Brain pericyte (primary cell): ENCODE results near the gene MBOAT2.
"Not testable (repeated sequence)": the region's sequence is repeated elsewhere in the genome, so short reads cannot be mapped to it uniquely, and the experiment has no call there.

Experiments used
- DNase-seq: peaks from one replicate; pipeline ENCODE4 v3.0.0-alpha.2; 2012; ENCODE audit warnings: low read depth, low spot score

Gene MBOAT2

DNA sequence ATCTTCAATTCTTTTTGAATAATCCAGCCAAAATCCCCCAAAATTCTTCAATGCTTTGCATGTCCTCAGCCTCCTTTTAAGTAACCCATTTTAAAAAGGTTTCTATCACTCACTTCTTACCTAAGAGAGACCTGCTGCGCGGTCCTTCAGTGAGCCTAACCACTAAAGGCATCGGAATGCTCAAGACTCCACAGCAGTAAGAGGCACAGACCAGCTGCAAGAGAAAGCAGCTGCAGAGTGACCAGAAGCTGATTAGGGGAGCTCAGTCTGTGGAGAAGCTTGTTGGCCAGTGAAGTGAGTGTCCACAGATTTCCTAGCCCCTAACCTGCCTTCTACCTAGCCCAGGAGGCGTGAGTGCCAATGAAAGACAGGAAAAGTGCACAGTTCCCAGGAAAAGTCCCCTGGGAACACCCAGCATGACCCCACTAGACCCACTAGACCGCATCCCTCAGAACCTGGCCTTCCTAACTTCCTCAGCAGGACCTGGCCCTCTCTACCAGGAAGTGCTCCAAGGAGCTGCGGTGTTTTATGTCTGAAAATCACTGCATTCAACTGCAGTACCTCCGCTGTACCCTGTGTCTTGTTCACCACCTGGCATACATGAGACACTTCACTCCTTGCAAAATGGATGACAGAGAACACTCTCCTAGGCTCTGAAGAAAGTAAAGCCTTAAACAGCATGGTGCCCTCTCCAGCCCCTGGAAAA lies 10.1 kb downstream of the MBOAT2 start:
- DNase-seq, result no peak

DNA sequence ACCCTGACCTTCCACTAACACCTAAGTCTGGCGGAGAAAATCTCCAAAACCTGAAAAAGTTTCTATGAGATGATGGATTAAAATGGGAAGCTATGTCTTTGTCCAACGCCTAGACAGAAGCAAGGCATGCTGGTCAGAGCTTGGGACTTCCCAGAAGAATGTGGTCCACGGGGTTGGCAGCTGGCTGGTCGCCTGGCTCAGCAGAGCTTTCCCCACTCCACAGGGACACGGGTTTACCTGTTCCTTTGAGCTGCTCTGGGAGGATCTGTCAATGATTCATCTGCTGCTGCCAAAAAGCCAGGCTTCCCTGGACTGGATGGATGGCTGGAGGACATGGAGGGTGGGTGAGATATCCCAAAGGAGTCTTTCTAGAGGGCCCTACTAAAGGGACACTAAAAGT lies 10.8 kb downstream of the MBOAT2 start:
- no peak for DNase-seq

DNA sequence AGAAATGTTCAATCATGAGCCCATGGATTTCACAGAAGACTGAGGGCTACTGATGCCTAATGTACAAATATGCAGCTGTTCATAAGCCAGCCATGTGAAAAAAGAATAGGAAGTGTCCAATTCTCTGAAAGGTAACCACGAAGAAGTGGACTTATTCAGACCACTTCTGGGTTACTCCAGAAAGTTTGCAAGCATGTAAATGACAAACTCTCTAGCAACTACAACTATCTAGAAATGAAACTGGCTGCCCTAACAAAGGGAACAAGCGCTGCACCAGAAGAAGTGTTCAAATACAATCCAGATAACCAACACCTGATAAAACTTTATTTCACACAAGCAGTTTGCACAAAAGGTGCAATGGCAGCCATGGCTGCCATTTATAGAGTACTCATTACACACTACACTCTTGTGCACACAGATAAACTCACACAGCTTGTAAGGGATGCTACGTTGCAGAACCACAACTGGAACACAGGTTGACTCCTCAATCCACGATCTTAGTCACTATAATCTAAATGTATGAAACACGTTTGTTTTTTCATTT lies 13.9 kb downstream of the MBOAT2 start:
- no peak for DNase-seq

DNA sequence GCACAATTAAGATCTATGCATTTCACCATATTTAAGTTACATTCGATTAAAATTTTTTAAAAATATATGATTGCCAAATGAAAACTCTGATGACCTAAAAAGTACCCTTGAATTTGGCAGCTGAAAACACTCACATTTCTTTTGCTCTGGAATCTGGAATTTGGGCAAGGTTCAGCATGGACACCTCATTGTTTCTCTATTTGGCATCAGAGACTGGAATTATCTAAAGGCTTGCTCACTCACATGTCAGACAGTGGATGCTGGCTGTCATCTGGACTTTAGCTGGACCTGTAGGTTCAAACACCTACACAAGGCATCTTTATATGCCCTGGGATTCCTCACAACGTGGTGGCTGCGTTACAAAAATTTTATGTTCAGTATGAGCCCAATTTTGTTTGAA lies 16.1 kb downstream of the MBOAT2 start:
- DNase-seq, result no peak

DNA sequence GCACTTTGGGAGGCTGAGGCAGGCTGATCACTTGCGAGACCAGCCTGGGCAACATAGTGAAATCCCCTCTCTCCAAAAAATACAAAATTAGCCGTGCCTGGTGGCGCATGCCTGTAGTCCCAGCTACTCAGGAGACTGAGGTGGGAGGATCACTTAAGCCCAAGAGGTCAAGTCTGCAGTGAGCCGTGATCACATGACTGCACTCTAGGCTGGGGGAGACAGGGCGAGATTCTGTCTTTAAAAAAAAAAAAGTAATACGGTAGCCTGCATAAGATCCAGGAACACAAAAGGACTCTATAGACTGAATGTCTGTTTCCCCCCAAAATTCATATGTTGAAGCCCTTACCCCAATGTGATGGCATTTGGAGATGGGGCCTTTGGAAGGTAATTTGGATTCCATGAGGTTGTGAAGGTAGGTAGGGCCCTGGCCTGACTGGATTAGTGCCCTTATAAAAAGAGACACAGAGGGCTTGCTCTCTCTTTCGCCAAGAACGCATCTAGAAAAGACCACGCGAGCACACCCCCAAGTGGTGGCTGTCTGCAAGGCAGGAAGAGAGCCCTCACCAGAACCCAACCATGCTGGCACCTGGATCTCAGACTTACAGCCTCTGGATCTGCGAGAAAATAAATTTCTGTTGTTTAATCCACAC lies 17.0 kb downstream of the MBOAT2 start:
- no peak for DNase-seq

DNA sequence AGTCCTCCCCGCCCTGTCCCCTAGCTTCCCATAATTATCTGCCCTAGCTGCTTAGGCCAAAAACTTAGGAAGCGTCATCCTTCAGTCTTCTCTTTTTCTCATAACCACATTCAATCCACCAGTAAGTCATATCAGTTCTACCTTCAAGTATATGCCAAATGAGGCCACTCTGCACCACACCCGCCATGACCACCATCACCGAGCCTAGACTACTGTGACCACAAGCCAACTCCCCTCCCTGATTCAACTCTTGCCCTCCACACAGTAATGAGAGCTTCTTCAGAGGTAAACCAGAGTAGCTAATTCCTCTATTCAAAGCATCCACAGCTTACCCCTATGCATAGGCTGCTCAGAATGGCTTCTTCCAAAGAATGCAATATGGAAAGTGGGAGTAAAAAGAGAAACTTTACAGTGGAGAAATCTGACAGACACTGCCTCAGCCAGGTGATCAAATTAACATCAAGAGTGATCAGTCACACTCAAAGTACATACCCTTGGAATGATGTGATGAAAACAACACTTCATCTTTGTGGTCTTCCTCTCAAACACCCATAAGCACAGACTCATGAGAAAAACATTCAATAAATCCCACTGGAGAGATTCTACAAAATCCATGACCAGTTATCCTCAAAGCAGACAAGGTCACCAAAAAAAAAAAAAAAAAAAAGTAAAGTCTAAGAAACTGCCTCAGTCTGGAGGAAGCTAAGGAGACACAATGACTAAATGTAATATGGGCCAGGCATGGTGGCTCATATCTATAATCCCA lies 17.7 kb downstream of the MBOAT2 start:
- no peak for DNase-seq

DNA sequence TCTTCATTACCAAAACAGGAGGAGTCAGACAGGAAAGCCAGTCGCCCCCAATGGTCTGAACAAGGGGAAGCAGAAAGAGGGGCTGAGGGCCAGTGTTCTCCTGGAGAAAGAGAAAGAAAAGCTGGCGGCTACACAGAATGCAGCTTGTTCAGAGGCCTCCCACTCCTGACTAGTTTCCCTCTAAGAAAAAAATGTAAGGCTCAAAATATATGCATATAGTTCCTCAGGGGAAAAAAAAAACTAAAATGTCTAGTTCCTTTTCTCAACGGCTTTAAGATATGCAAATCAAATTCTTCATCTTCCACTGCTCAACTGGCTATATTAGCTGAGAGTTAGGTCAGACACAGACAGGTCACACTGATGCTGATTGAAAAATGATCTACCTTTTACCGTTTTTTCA lies 18.6 kb downstream of the MBOAT2 start:
- DNase-seq, result no peak

DNA sequence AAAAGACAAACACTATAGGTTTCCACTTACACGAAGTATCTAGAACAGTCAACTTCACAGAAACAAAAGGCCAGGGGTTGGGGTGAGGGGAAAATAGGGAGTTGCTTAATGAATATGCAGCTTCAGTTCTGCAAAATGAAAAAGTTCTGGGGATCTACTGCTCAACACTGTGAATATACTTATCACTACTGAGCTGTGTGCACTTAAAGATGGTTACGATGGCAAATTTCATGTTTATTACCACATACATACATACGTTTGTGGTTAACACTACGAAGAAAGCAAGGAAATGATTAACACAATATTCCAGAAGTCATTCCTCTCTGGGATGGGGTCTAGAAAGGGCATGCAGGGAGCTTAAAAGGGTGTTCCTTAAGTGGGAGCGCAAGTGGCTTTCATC lies 19.3 kb downstream of the MBOAT2 start:
- DNase-seq, result no peak

DNA sequence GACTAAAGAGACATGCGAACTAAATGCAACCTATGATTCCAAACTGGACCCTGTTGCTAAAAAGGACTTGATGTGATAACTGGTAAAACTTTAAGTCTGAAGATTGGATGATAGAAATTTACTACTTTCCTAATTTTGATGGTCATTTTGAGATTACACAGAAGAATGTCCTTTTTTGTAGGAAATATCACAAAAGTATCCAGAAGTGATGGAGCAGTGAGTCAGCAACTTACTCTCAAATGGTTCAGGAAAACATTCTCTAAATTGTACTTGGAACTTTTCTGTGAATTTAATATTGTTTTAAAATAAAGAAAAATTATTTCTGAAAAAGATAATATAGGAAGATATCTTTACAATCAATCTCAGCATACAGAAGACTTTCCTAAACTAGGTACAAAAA lies 19.9 kb downstream of the MBOAT2 start:
- no peak for DNase-seq

DNA sequence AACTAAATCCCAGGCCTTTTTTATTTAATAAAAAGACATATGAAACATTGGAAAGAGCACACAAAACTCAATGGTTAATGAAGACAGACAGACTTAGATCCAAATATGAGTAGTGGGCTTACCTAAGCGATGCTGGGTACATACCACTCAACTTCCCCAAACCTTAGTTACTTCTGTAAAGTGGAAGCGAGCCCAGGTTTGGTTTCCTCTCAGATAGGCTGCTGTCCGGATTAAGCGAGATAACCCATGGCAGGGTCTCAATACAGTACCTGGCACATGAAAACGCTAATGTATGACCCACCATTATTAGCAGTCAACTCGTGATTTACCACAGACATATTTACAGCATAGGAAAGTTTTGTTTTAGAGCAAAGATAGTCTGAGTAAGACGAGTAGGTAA lies 21.6 kb downstream of the MBOAT2 start:
- DNase-seq, result no peak

DNA sequence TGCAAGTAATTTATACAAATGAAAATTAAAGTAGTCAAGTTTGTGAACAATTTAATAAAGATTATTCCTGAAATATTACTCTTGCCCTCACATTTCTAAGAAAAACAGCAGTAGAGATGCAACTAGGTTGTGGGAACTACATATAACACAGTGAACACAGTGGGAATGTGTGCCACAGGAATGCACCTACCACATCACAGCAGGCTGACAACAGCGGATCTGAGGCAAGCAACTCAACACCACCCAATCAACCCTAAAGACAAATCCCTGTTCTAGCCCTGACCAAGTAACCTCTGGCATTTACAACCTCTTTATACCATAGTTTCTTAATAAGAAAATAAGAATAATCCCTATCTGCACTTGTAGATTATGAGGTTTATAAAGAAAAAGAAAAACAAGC lies 23.4 kb downstream of the MBOAT2 start:
- peak; percentile 15 for DNase-seq

DNA sequence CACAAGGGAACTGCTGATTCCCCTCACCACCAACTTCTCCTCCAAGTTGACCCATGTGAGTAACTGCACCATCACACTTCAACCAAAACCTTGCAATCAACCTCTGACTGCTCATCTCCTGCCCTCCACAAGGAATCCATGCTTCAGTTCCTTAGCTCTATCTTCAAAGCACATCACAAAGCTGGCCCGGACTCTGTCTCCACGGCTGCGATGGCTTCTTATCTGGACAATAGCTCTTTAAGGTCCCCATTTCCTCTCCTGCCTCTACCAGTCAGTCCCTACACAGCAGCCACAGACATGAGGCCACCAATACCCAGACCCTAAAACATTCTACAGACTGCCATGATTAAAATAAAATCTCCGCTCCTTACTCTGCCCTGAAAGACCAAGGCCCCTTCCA lies 25.7 kb downstream of the MBOAT2 start:
- no peak for DNase-seq

DNA sequence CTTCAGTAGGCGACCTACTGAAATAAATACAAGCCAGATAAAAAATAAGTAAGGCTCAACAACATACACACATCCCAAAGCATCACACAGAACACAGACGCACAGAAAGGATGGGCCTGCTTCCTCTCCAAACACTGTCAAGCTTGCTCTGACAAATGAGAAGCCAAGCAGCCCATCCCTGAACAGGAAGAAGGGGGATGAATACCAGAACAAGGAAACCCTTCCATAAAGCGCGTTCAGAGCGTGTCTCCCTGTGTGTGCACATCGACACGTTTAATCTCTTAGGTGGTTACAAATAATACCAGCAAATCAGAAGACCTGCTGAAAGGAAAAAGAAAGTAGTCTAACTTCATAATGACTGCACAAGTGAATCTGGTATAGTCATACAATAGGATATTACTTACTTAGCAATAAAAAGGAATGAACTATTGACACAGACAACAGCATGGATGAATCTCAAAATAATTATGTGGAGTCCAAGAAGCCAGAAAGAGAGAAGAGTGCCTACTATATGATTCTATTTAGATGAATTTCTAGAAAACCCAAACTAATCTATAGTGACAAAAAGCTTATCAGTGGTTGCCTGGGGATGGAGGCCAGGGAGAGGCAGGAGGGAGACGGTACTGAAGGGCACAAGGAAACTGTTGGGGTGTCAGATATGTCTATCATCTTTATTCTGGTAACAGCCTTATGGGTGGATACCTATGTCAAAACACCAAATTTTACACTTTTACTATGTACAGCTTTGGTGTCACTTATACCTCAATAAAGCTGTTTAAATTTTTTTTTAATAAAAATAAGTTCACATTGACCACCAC lies 26.8 kb downstream of the MBOAT2 start:
- DNase-seq, result no peak

DNA sequence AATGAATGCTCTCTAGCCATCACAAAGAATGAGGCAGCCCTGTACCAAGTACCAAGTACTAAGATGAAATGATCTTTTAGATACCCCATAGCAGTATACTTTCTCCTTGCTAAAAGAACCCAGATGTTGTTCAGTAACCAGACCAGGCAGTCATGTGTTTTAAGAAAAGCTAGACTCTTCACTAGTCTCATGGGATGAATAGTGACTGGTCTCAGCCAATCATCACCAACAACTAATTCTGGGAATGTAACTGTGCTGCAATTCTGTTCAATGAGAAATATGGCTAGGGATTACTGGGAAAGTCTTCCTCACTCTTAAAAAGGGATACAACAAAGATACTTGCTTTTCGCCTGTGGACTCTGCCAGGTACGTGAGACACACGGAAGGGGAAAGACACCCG lies 29.5 kb downstream of the MBOAT2 start:
- DNase-seq, result no peak

DNA sequence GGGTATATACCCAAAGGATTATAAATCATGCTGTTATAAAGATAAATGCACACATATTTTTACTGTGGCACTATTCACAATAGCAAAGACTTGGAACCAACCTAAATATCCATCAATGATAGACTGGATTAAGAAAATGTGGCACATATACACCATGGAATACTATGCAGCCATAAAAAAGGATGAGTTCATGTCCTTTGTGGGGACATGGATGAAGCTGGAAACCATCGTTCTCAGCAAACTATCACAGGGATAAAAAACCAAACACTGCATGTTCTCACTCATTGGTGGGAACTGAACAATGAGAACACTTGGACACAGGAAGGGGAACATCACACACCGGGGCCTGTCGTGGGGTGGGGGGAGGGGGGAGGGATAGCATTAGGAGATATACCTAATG lies 30.5 kb downstream of the MBOAT2 start:
- not testable (repeated sequence) for DNase-seq

DNA sequence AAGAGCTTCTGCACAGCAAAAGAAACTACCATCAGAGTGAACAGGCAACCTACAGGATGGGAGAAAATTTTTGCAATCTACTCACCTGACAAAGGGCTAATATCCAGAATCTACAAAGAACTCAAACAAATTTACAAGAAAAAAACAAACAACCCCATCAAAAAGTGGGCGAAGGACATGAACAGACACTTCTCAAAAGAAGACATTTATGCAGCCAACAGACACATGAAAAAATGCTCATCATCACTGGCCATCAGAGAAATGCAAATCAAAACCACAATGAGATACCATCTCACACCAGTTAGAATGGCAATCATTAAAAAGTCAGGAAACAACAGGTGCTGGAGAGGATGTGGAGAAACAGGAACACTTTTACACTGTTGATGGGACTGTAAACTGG lies 30.9 kb downstream of the MBOAT2 start:
- not testable (repeated sequence) for DNase-seq

DNA sequence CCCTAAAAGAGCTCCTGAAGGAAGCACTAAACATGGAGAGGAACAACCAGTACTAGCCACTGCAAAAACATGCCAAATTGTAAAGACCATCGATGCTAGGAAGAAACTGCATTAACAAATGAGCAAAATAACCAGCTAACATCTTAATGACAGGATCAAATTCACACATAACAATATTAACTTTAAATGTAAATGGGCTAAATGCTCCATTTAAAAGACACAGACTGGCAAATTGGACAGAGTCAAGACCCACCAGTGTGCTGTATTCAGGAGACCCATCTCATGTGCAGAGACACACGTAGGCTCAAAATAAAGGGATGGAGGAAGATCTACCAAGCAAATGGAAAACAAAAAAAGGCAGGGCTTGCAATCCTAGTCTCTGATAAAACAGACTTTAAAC lies 34.1 kb downstream of the MBOAT2 start:
- DNase-seq, result not testable (repeated sequence)

DNA sequence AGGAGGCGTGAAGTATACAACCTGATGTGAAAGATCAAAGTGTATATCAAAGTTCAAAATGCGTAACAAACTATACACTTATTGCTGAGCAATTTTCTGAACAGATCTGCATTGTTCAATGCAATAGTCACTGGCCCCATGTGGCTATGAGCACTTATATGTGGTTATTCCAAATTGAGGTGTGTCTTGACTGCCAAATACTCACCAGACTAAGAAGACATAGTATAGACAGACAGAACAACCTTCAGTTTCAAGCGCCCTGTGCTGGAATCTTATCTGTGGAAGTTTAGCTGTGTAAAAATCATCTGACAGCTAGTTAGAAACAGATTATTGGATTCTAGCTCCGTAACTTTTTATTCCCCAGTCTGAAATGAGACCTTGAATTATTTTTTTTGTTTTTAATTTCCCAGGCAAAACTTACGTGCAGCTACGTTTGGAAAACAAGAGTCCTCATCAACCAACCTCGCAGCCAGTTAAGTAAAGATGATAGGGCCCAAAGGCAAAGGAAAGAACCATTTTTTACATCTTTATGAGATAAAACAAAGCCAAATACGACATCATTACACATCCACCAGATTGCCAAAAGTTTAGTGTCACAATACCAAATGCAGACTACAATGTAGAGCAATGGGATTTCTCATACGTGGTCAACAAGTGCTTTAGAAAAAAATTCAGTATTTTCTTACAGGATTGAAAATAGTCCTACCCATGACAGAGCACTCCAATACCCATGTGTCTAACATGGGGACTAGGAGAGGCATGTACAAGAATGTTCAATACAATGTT lies 37.2 kb downstream of the MBOAT2 start:
- no peak for DNase-seq

DNA sequence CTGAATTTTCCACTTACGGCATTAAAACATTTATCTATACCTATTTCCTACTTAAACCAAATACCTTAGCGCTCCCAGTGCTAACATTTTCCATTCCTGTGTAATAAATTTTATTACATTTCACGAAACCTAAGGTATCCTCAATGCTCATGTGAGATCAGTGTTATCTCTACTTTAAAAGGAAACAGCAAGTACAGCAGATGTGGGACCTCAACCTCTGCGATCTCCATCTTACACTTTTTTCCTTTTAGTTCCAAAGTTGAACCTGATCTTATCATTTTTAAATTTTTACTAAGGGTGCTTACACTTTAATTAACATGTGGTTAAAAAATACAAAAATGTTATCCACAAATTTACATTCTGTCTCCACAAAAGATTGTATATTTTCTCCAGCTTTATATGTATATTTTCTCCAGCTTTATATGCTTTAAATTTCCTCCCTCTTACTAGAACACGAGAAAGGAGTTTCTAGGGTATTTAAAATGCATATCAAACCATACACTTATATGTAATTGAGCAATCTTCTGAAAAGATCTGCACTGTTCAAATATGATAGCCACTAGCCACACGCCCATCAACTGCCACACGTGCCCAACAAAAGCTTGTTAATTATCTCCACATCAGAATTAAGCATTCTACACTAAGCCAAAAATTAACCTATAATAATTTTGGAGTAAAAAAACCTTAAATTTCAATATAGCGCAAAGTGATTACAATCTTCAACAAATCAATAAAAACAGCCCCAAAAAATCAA lies 38.1 kb downstream of the MBOAT2 start:
- no peak for DNase-seq

DNA sequence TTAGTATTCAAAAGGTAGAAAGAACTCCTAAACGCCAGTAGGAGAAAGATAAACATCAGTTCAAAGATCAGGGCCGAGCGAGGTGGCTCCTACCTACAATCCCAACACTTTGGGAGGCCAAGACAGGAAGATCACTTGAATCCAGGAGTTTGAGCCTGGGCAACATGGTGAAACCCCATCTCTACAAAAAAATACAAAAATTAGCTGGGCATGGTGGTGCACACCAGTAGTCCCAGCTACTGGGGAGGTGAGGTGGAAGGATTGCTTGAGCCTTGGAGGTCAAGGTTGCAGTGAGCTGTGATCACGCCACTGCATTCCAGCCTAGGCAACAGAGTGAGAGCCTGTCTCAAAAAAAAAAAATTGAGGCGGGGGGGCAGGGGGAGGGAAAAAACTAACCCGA lies 40.6 kb downstream of the MBOAT2 start:
- DNase-seq, result no peak
